G401.6 (cell line): ENCODE measurements around the gene TTC31.
"Not testable (repeated sequence)": the region's sequence is repeated elsewhere in the genome, so short reads cannot be mapped to it uniquely, and the experiment has no call there.

Source experiments
- FAIRE-seq: peaks from 2 replicates; lab custom pipeline; 2012; peaks lifted over from hg19 to GRCh38; lab: Jason Lieb, UNC

Gene TTC31

DNA sequence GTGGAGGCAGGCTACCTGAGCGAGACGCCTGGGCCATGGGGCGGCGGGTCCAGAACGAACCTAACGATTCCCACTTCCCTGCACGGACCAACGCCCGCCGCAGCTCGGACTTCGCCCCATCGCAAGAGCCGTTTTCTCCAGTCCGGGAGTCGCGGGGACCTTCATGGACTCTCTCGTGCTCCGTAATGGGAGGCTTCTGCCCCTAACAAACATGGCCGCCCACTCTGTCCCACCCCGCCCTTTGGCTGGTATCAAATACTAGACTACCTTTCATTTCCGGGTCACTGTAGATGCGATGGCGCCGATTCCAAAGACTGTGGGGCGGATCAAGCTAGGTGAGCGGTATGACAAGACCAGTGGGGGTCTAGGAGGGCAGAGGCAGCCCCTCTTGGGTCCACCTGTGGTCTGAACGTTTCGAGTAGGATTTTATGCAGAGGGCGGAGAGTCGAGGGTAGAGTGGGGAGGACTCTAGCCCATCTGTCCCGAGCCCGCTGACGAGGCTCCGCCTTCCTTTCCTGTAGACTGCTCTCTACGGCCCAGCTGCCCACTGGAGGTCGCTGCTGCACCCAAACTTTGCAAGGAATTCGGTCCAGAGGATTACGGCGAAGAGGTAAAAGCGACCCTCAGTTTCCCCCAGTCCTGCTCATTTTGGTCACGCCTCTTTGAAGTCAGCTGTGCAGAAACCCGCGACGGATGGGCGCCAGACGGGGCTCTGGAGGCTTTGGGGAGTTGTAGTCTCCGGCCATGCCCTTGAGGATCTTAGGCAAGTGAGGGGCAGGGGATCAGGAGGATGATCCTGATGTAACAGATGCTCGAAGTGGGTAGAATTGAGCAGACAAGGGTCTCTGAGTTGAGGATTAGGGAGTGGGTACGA lies at the start of gene TTC31, which contains the start of gene CCDC142:
Gene TTC31, plus strand, starts transcription at position 281 of the 874 bp plus-strand sequence. Its CDS starts 15 bp downstream, at position 296.
Gene CCDC142, minus strand, starts transcription at position 198 of the 874 bp plus-strand sequence. Its CDS starts 161 bp downstream, at position 37.
- peak; percentile 91 for FAIRE-seq

- no peak for FAIRE-seq
Measured at GRCh38 chr2:74436111-74436805, 46.6 kb upstream of the TTC31 start.

DNA sequence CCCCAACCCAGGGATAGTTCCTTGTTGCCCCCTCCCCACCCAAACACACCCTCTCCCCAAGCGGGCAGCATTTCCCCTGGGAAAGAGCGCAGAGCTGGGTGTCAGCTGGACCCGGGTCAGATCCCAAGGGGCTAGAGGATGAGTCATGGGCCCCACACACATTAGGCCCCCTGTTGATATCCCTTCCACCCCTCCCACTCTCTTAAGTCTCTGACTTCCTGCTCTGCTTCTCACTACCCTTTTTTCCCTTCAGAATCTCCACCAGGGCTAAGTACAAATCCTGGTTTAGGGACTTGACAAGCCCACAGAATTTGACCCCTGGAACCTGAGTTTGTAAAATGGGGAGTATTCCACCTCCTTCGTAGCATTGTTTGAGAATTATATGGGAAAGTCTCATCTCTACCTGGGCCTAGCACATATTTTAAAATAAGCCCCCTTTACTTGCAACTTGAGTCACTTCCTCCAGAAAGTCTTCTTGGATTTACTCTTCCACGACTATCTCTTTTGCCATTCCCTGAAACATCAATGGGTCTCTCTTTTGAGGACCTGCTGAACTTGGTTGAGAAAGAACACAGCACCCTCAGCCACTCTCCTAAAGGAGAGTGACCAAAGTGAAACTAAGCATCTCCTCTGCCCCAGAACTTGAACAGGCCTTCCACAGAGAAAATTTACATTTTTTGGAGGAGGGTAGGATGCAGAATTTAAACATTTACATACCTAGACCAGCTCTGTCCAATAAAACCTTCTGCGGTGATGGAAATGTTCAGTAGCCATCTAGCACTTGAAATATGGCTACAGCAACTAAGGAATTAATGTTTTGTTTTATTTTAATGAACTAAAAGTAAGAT lies 45.8 kb upstream of the TTC31 start:
- no peak for FAIRE-seq

- FAIRE-seq, result no peak
Measured at GRCh38 chr2:74438248-74438647, 44.6 kb upstream of the TTC31 start.

DNA sequence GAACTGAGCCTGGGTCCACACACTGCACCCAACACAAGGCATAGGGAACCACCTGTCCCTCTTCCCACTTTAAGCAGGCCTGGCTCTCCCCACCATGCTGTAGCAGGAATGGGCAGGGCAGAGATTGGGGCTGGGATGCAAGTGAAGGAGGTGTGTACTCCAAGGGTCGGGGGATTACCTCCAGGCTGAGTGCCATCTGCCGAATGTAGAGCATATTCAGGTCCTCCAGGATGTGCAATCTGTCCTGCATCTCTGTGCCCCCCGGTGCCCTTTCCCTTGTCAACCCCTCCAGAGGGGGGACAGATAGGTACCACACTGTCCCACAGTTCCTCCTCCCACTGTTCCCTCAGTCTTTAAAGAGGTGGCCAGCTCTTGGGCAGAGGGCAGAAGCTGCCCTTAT lies 43.5 kb upstream of the TTC31 start:
- no peak for FAIRE-seq

- no peak for FAIRE-seq
Measured at GRCh38 chr2:74439803-74440377, 43.0 kb upstream of the TTC31 start.

- peak; percentile 85 for FAIRE-seq
Measured at GRCh38 chr2:74440378-74441169, 42.3 kb upstream of the TTC31 start.

DNA sequence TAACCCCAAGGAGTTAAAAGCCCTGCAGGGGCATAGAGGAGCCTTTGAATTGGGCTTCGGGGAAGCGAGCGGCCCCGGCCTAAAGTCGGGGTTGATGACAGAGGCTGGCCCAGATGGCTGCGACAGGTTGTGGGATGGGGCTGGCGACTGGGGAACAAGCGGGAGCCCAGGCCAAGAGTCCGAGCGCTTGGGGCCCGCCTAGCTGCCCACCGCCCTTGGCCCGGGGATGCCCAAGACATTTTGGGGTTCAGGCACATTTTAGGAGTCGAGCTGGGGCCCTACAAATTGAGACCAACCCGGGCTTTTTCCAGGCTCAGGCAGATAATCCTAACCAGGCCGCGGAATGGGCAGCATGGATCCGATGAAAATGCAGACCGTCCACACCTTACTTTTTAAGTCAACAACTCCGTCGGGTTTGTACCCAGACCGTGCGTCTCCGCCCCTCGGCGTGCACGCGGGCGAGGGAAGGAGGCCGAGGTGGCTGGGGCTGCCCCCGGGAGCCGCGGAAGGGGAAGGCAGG lies 41.7 kb upstream of the TTC31 start:
- no peak for FAIRE-seq

DNA sequence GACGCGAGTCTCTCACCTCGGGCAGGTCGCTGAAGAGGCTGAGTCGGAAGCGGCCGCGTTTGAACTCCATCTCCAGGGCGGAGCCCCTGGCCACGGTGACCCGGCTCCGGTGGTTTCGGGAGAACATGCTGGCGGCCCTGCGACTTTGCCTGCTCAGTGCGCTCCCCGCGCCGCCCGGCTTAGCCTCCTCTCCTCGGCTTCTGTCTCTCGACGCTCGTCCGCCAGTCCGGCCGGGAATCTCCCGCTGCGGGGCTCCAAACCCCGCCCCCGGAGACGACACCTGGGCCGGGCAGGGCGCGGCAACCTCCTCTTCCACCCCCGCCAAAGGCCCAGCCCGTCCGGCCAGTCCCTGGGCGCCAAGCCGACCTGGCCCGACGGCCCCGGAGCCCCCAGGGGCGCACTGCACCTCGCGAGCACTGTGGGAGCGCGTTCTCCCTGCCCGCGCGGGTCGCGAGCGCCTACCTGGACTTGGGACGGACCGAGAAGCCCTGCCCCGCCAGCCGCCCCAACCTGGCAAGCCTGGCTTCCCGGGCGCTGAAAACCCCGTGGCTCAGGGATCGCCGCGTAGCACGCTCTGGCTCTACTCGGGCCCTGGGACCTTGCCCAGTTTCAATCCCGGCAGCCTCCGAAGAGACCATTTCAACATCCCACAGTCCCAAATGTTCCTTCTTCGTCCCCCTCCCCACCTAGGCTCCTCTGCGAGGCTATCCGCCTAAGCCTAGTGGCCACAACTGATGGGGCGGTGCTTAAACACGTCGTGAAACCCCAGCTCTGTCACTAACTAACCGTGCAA lies 41.0 kb upstream of the TTC31 start, which contains the start of gene RTKN:
Gene RTKN, minus strand, starts transcription at position 248 of the 793 bp plus-strand sequence. Its CDS starts 121 bp downstream, at position 127.
- peak; percentile 3 for FAIRE-seq

DNA sequence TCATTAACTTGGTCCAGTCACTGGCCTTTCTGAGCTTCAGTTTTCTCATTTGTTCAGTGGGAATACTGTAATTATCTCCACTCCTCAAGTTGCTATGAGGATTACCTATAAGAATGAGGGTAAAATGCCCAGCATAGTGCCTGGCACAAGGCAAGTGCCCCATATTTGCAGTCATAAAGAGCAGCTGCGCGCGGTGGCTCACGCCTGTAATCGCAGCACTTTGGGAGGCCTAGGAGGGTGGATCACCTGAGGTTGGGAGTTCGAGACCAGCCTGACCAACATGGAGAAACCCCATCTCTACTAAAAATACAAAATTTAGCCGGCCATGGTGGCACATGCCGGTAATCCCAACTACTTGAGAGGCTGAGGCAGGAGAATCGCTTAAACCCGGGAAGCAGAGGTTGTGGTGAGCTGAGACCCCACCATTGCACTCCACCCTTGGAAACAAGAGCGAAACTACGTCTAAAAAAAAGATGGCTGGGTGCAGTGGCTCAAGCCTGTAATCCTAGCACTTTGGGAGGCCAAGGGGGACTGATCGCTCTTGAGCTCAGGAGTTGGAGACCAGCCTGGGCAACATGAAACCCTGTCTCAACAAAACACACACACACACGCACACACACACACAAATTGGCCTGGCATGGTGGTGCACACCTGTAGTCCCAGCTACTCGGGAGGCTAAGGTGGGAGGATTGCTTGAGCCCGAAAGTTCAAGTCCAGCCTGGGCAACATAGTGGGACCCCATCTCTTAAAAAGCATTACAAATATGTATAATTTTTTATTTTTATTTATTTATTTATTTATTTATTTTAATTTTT lies 40.2 kb upstream of the TTC31 start:
- FAIRE-seq, result not testable (repeated sequence)

DNA sequence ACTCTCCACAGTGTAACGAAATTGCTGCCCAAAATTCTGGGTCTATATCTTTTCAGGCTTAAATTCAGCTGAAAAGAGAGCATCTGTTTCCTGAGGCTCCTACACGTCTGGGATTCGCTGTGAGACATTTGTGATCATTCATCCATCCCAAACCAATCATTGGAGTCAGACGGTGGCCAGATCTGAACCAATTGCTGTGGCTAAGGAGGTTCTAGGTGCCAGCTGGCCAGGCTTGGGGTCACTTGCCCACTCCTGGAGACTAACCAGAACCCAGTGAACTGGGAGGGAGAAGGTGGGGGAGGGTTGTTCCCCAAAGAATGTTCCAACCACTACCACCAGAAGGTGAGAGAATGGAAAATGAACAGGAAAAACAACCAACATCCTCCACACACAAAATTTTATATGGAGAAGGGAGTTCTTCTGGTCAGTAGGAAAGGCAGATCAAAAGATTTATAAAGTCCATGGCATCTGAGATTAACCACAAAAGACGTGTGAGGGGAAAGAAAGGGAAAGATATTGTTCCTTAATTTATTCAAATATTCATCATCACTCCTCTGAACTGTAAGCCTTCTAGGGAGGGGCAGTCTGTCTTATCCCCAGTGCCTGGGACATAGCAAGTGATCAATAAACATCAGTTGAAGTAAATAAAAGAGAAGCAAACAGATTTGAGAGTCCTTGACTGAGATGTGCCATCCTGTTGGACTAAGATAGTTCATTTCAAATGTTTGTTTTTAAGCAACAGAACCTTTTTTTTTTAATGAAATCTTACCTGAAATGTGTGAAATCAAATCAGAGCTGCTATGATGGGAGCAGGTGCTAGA lies 38.2 kb upstream of the TTC31 start:
- FAIRE-seq, result no peak

GRCh38 chr2:74447230-74447999 lies 35.5 kb upstream of the TTC31 start:
- FAIRE-seq, result no peak

- FAIRE-seq, result no peak
Measured at GRCh38 chr2:74448771-74449170, 34.1 kb upstream of the TTC31 start.

DNA sequence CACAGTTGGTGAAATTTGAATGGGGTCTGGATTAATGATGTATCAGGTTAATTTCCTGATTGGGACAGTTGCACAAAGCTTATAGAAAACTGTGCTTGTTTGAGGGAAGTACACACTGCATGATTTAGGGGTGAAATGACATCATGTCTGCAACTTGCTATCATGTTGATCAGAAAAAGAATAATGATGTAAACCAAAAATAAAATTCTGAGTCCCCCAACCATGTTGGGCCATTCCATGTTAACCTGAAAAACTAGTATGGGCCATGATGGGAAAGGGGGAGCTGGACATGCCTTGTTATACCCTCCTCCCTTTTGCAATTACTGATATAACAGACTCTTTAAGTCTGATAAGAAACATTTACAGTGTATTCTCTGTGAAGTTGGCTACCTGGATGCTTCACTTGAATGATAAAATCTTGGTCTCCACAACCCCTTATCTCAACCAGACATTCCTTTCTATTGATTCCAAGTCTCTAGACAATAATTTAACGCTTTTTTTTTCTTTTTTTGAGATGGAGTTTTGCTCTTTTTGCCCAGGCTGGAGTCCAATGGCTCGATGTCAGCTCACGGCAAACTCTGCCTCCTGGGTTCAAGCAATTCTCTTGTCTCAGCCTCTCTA lies 32.2 kb upstream of the TTC31 start:
- FAIRE-seq, result no peak

- peak; percentile 95 for FAIRE-seq
Measured at GRCh38 chr2:74454654-74455511, 28.0 kb upstream of the TTC31 start, which contains the start of gene INO80B. TSS of gene INO80B (plus strand) at chr2:74455087. CDS start at chr2:74455117, 30 bp downstream.

- no peak for FAIRE-seq
Measured at GRCh38 chr2:74457129-74457548, 25.7 kb upstream of the TTC31 start.
